Activated CD4-positive, alpha-beta T cell treated with anti-CD3 and anti-CD28 coated beads, Interleukin-2, amount 10 ng/mL, durations not matched to agents 7 days and 5 days (primary cell): ENCODE data around the gene DOK3. TPM values are rescaled to one million over a fixed set of nuclear protein-coding genes. Genes with fewer than 3 reads are reported as not detected.
A peak's percentile ranks its signal among the peaks of the same experiment; 100 is the strongest.

Experiments used
- CTCF ChIA-PET: fragments of 350-600 bp; sonication (Branson Sonifier 250); formaldehyde crosslinking; loops from one replicate; lab custom pipeline; 2021; ENCODE audit warnings: antibody characterized with exemption; lab: Charles Lee
- POLR2A ChIA-PET: fragments of 350-600 bp; sonication (Branson Sonifier 250); formaldehyde crosslinking; loops from one replicate; lab custom pipeline; 2021; ENCODE audit warnings: antibody characterized with exemption; lab: Charles Lee
- DNase-seq: peaks from one replicate; pipeline ENCODE4 v3.0.0-alpha.2; 2020
- H3K27ac Mint-ChIP-seq: one replicate; pipeline ENCODE4 v1.8.0; 2021; ENCODE audit warnings: mild to moderate bottlenecking, moderate library complexity, mixed read lengths
- H3K27me3 Mint-ChIP-seq: one replicate; pipeline ENCODE4 v1.8.0; 2021; ENCODE audit warnings: mixed read lengths
- H3K36me3 Mint-ChIP-seq: one replicate; pipeline ENCODE4 v1.8.0; 2021; ENCODE audit warnings: low read depth, mixed read lengths
- H3K4me1 Mint-ChIP-seq: one replicate; pipeline ENCODE4 v1.8.0; 2021; ENCODE audit warnings: mixed read lengths
- H3K4me3 Mint-ChIP-seq: one replicate; pipeline ENCODE4 v1.8.0; 2021; ENCODE audit warnings: mild to moderate bottlenecking, moderate library complexity, mixed read lengths
- H3K9me3 Mint-ChIP-seq: one replicate; pipeline ENCODE4 v1.8.0; 2021; ENCODE audit warnings: mixed read lengths
- total RNA-seq, 2 experiments: library from RNA; stranded (reverse); gene quantifications; one replicate each; pipeline ENCODE4 v1.2.3, GENCODE V29; 2021

DOK3 gene
- total RNA-seq, 2 experiments from 2014 or later, result 2.9 to 3.9 TPM

- peaks cover 18% of the 10 kb centered on the region for H3K27me3 Mint-ChIP-seq
- ChIA-PET POLR2A (interaction anchor here (1.0 kb wide), 1 partner anchor 11 kb away, joined by 4 read pairs; no protein-coding TSS in a partner anchor), CTCF (interaction anchor here (0.7 to 4.4 kb wide), 11 partner anchors 9 to 108 kb away, joined by 3 to 23 read pairs (median 4); partner anchors contain the start of gene DOK3)
- peak overlapping the region; percentile 76 for H3K4me3 Mint-ChIP-seq
- H3K4me1 Mint-ChIP-seq, result peaks cover 42% of the 10 kb centered on the region
- DNase-seq, result no peak
- no peaks in the 10 kb centered on the region for H3K36me3 Mint-ChIP-seq
- H3K27ac Mint-ChIP-seq, result peak overlapping the region; percentile 16
- no peaks in the 10 kb centered on the region for H3K9me3 Mint-ChIP-seq
Measured at GRCh38 chr5:177498013-177498787, 11.4 kb downstream of the DOK3 start.

DNA sequence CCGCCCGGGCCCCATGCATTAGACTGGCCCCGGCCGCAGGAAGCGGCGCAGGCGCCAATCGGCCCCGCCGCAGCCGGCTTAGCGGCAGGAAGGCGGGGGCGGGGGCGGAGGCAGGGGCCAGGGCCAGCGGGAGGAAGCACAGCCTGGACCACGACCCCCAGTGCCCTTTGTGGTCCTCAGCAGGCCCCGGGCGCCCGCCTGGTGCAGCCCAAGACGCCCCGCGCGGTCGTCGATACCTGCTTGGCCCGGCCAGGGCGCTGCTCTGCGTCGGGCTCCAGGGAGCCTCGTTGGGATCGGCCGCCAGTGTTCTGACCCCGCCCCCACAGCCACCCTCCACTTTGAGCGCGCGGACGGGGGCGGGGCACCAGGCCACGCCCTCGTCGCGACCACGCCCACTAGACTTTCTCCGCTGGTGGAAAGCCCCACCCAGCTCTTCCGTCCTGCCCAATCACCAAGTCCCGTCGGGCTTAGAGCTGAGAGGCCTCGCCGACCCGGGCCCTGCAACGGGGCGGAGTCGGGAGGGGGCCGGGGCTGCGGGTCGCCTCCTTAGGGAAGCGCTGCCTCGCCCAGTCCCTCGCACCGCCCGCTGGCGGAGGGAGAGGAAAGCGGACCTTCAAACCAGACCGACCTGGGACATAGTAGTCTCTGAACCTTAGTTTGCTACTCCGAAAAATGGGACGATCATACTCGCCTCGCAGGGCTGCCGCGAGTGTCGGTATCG is 12.2 kb downstream of the DOK3 start, which contains the start of gene PDLIM7:
TSS of gene PDLIM7 (minus strand) at position 313 of the 721 bp plus-strand sequence. CDS start 1,092 bp downstream, outside the sequence.
- Mint-ChIP-seq H3K9me3 (no peaks in the 10 kb centered on the region), H3K27ac (peak within 1 kb of the TSS; percentile 64), H3K36me3 (peaks cover 5% of the 10 kb centered on the region), H3K4me3 (peak within 1 kb of the TSS; percentile 76), H3K27me3 (peaks cover 18% of the 10 kb centered on the region), H3K4me1 (peaks cover 47% of the 10 kb centered on the region)
- ChIA-PET POLR2A (interaction anchor here (1.0 kb wide), 1 partner anchor 12 kb away, joined by 4 read pairs; no protein-coding TSS in a partner anchor), CTCF (interaction anchor here (0.6 to 2.4 kb wide), 12 partner anchors 8 to 107 kb away, joined by 3 to 9 read pairs (median 4); partner anchors contain the start of gene DOK3)
- DNase-seq, result peak; percentile 95

GRCh38 chr5:177496727-177497291 is 12.8 kb downstream of the DOK3 start:
- H3K27me3 Mint-ChIP-seq, result peaks cover 18% of the 10 kb centered on the region
- POLR2A ChIA-PET, result interaction anchor here (1.0 kb wide), 1 partner anchor 12 kb away, joined by 4 read pairs; no protein-coding TSS in a partner anchor
- CTCF ChIA-PET, result interaction anchor here (0.6 to 2.8 kb wide), 13 partner anchors 11 to 107 kb away, joined by 3 to 18 read pairs (median 4); no protein-coding TSS in a partner anchor
- no peak overlapping the region for H3K27ac Mint-ChIP-seq
- H3K36me3 Mint-ChIP-seq, result peaks cover 5% of the 10 kb centered on the region
- peaks cover 47% of the 10 kb centered on the region for H3K4me1 Mint-ChIP-seq
- peak overlapping the region; percentile 76 for H3K4me3 Mint-ChIP-seq
- DNase-seq, result no peak
- no peaks in the 10 kb centered on the region for H3K9me3 Mint-ChIP-seq

DNA sequence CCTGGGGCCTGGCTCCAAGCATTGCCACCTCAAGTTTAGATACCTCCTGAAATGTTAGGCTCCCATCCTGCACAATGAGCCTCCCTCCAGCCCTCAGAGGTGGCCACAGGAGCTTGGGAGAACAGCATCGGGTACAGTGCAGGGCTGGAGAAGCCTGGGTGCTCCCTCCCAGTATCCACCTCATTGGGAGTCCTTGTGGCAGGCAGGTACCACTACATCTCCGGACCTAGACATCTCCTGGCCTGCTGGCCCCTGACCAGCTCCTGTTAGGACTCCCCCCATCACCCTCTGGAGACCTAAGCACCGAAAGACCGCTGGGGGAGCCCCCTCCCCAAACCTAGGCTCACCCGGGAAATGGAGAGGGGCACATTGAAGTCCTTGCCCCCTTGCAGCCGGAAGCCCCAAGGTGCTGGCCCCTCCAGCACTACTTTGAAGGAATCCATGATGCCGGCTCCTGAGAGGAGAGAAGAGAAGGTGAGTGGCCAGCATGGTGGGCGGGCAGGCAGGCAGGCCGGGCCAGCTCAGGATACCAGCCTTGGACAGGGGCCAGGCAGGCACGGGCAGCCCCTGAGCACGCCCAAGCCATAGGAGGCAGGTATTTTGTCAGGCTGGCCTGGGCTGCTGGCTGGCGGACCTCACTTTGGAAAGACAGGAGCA is 13.4 kb downstream of the DOK3 start:
- peak overlapping the region; percentile 69 for H3K4me3 Mint-ChIP-seq
- DNase-seq, result no peak
- H3K4me1 Mint-ChIP-seq, result peaks cover 47% of the 10 kb centered on the region
- H3K27ac Mint-ChIP-seq, result peak overlapping the region; percentile 64
- H3K27me3 Mint-ChIP-seq, result peaks cover 18% of the 10 kb centered on the region
- ChIA-PET POLR2A (no interaction called here), CTCF (interaction anchor here (1.2 to 2.8 kb wide), 6 partner anchors 14 to 106 kb away, joined by 3 to 18 read pairs (median 5); no protein-coding TSS in a partner anchor)
- peaks cover 6% of the 10 kb centered on the region for H3K36me3 Mint-ChIP-seq
- H3K9me3 Mint-ChIP-seq, result no peaks in the 10 kb centered on the region

GRCh38 chr5:177495243-177496060 is 14.2 kb downstream of the DOK3 start:
- POLR2A ChIA-PET, result no interaction called here

GRCh38 chr5:177494346-177495195 is 15.1 kb downstream of the DOK3 start:
- Mint-ChIP-seq H3K9me3 (no peaks in the 10 kb centered on the region), H3K27ac (peak overlapping the region; percentile 75), H3K4me1 (peaks cover 48% of the 10 kb centered on the region), H3K36me3 (peaks cover 15% of the 10 kb centered on the region), H3K27me3 (peaks cover 14% of the 10 kb centered on the region), H3K4me3 (no peak overlapping the region)
- peak; percentile 33 for DNase-seq
- ChIA-PET CTCF (interaction anchor here (0.7 to 2.8 kb wide), 10 partner anchors 9 to 182 kb away, joined by 3 to 18 read pairs (median 4); no protein-coding TSS in a partner anchor), POLR2A (no interaction called here)

More at GRCh38 chr5:177495243-177496060, 14.2 kb downstream of the DOK3 start:
- peaks cover 9% of the 10 kb centered on the region for H3K36me3 Mint-ChIP-seq
- CTCF ChIA-PET, result interaction anchor here (1.0 to 2.8 kb wide), 8 partner anchors 13 to 179 kb away, joined by 3 to 18 read pairs (median 4); no protein-coding TSS in a partner anchor
- no peaks in the 10 kb centered on the region for H3K9me3 Mint-ChIP-seq
- peaks cover 18% of the 10 kb centered on the region for H3K27me3 Mint-ChIP-seq
- H3K4me1 Mint-ChIP-seq, result peaks cover 48% of the 10 kb centered on the region
- no peak for DNase-seq
- peak overlapping the region; percentile 69 for H3K4me3 Mint-ChIP-seq
- peak overlapping the region; percentile 64 for H3K27ac Mint-ChIP-seq

- ChIA-PET CTCF (interaction anchor here (0.7 to 2.2 kb wide), 9 partner anchors 9 to 184 kb away, joined by 3 to 6 read pairs (median 3); no protein-coding TSS in a partner anchor), POLR2A (no interaction called here)
- Mint-ChIP-seq H3K27me3 (peaks cover 10% of the 10 kb centered on the region), H3K36me3 (peaks cover 15% of the 10 kb centered on the region), H3K9me3 (no peaks in the 10 kb centered on the region), H3K4me3 (no peak overlapping the region), H3K27ac (peak overlapping the region; percentile 75), H3K4me1 (peaks cover 46% of the 10 kb centered on the region)
- DNase-seq, result no peak
Measured at GRCh38 chr5:177493795-177494345, 15.8 kb downstream of the DOK3 start.

- H3K27ac Mint-ChIP-seq, result peak overlapping the region; percentile 36
- peaks cover 15% of the 10 kb centered on the region for H3K36me3 Mint-ChIP-seq
- CTCF ChIA-PET, result interaction anchor here (0.8 to 2.2 kb wide), 12 partner anchors 32 to 183 kb away, joined by 3 to 6 read pairs (median 3); no protein-coding TSS in a partner anchor
- H3K4me1 Mint-ChIP-seq, result peaks cover 37% of the 10 kb centered on the region
- no peak overlapping the region for H3K4me3 Mint-ChIP-seq
- H3K9me3 Mint-ChIP-seq, result no peaks in the 10 kb centered on the region
- peaks cover 1% of the 10 kb centered on the region for H3K27me3 Mint-ChIP-seq
- DNase-seq, result no peak
- POLR2A ChIA-PET, result no interaction called here
Measured at GRCh38 chr5:177492841-177493240, 16.8 kb downstream of the DOK3 start.

DNA sequence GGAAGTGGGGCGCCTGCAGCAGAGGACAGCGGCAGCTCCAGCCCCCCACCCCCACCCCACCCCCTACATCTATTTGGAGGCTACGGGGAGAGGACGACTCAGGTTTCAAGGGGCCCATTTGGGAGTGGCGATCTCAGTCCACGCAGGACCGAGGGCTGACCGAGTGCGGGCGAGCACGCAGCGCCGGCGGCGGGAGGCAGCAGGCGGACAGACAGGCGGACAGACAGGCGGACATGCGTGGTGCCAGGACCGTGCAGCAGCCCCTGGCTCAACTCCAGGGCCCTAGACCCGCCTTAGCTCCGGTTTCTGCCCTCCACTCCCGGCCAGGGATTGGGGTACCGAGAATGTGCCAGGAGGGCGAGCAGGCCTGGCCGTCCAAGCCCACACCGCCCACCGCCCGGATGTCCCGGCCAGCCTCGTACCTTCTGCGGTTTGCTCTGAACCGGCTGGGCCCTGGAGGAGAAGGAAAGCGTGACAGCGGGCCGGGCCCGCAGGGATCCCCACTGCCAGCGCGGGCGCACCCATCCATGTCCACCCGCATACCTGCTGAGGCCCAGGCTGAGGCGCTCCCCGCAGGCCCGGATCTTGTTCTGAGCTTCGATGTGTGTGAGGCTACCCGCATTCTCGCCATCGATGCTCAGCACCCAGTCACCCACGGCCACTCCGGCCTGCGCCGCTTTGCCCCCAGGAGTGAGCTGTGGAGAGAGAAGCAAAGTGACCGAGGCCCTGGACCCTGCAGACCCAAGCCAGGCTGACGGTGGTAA is 17.5 kb downstream of the DOK3 start:
- POLR2A ChIA-PET, result interaction anchor here (0.6 kb wide), 1 partner anchor 17 kb away, joined by 7 read pairs; no protein-coding TSS in a partner anchor

More for the DNA sequence above, 17.5 kb downstream of the DOK3 start:
- CTCF ChIA-PET, result interaction anchor here (0.7 to 2.2 kb wide), 11 partner anchors 11 to 180 kb away, joined by 3 to 6 read pairs (median 3); no protein-coding TSS in a partner anchor
- Mint-ChIP-seq H3K27ac (peak overlapping the region; percentile 36), H3K36me3 (peaks cover 15% of the 10 kb centered on the region), H3K4me3 (no peak overlapping the region), H3K4me1 (peaks cover 36% of the 10 kb centered on the region), H3K9me3 (no peaks in the 10 kb centered on the region), H3K27me3 (no peaks in the 10 kb centered on the region)
- no peak for DNase-seq
